GM12878 (cell line): ENCODE results near the gene ENOX2. TPM values are rescaled to one million over a fixed set of nuclear protein-coding genes. Genes with fewer than 3 reads are reported as not detected.

Source experiments
- ATAC-seq: fragments of 200-7000 bp; cut with Tn5 transposase; 3 replicates; pipeline ENCODE4 v1.9.1; 2020; ENCODE audit warnings: mild to moderate bottlenecking, moderate library complexity
- BruUV-seq: library from RNA; stranded (reverse); fragments of 400-500 nt; replicated peaks from 2 replicates; lab custom pipeline; 2021; lab: Mats Ljungman, UMichigan
- CTCF ChIA-PET: fragments of 300-600 bp; sonication (Branson Sonifier 250); formaldehyde crosslinking; extraction: SDS; loops from one replicate; lab custom pipeline; 2021; ENCODE audit warnings: inconsistent platforms; lab: Yijun Ruan, JAX
- POLR2A ChIA-PET: fragments of 350-600 bp; formaldehyde crosslinking; extraction: SDS; loops from one replicate; lab custom pipeline; 2021; ENCODE audit warnings: inconsistent platforms; lab: Charles Lee
- RAD21 ChIA-PET: fragments of 300-600 bp; sonication (Branson Sonifier 250); formaldehyde crosslinking; loops from one replicate; lab custom pipeline; 2023; ENCODE audit warnings: antibody characterized with exemption; ENCODE audit not compliant: unreplicated experiment; lab: Charles Lee
- SMC1A ChIA-PET: fragments of 300-600 bp; sonication (Branson Sonifier 250); formaldehyde crosslinking; loops from one replicate; lab custom pipeline; 2023; ENCODE audit not compliant: unreplicated experiment, uncharacterized antibody; lab: Charles Lee
- DNase-seq: peaks from one replicate; pipeline ENCODE4 v3.0.0-alpha.2; 2011; ENCODE audit warnings: low read depth, low spot score
- FAIRE-seq: peaks from 3 replicates; lab custom pipeline; 2011; peaks lifted over from hg19 to GRCh38; lab: Jason Lieb, UNC
- H2AFZ ChIP-seq: 2 replicates; pipeline ENCODE4 v1.6.0; 2011; ENCODE audit warnings: low read depth, low read length, control low read depth; ENCODE audit not compliant: control insufficient read depth
- H3K27ac ChIP-seq: 2 replicates; pipeline ENCODE4 v1.5.1; 2011; ENCODE audit warnings: control low read depth; ENCODE audit not compliant: control insufficient read depth, insufficient read depth
- H3K27me3 ChIP-seq, 2 experiments: replicated peaks in 1 of 2; 2 replicates each; pipeline versions ENCODE4 v1.6.0 to v1.6.1; 2011; ENCODE audit warnings: low read length in 1 of 2; ENCODE audit not compliant: control insufficient read depth in 2 of 2, insufficient read depth in 2 of 2
- H3K36me3 ChIP-seq, 2 experiments: 2 replicates each; pipeline ENCODE4 v1.5.1; 2011; ENCODE audit warnings: low read length in 1 of 2; ENCODE audit not compliant: control insufficient read depth in 2 of 2, insufficient read depth in 2 of 2
- H3K4me1 ChIP-seq: 2 replicates; pipeline ENCODE4 v1.6.1; 2011; ENCODE audit warnings: mild to moderate bottlenecking, low read length, moderate library complexity, mixed read lengths; ENCODE audit not compliant: control insufficient read depth, insufficient read depth
- H3K4me2 ChIP-seq: 2 replicates; pipeline ENCODE4 v1.6.0; 2011; ENCODE audit warnings: control low read depth; ENCODE audit not compliant: control insufficient read depth, insufficient read depth
- H3K4me3 ChIP-seq: fragments of 200-600 bp; sonication (generic); 2 replicates; pipeline ENCODE4 v1.5.1; 2016
- H3K79me2 ChIP-seq: 2 replicates; pipeline ENCODE4 v1.6.0; 2011; ENCODE audit warnings: low read length; ENCODE audit not compliant: control insufficient read depth, insufficient read depth
- H3K9ac ChIP-seq: 2 replicates; pipeline ENCODE4 v1.8.0; 2011; ENCODE audit warnings: low read length, control low read depth, mixed read lengths; ENCODE audit not compliant: control insufficient read depth, insufficient read depth
- H3K9me3 ChIP-seq: replicated peaks from 3 replicates; pipeline ENCODE4 v1.5.1; 2011; ENCODE audit warnings: mild to moderate bottlenecking, low read length; ENCODE audit not compliant: control insufficient read depth, insufficient read depth
- H4K20me1 ChIP-seq: 2 replicates; pipeline ENCODE4 v1.6.0; 2011; ENCODE audit not compliant: control insufficient read depth, insufficient read depth
- BHLHE40 ChIP-seq, 2 experiments: fragments of 450-650 bp in 1 of 2; IDR thresholded peaks; 2 replicates each; pipeline ENCODE4 v1.6.1; 2011 to 2017; ENCODE audit warnings: low read depth in 2 of 2, borderline replicate concordance in 1 of 2, improper control_type of control experiment in 1 of 2, low read length in 1 of 2, mild to moderate bottlenecking in 1 of 2
- CHD4 ChIP-seq: fragments of 200-600 bp; sonication (generic); IDR thresholded peaks from 2 replicates; pipeline ENCODE4 v1.6.1; 2016; ENCODE audit warnings: mild to moderate bottlenecking
- EZH2 ChIP-seq: IDR thresholded peaks from 2 replicates; pipeline ENCODE4 v1.6.1; 2012; ENCODE audit warnings: low read depth, mild to moderate bottlenecking, control low read depth, inconsistent platforms, low read length, borderline replicate concordance; ENCODE audit not compliant: control insufficient read depth
- IKZF2 ChIP-seq, 2 experiments: fragments of 450-650 bp; IDR thresholded peaks; 2 replicates each; pipeline ENCODE4 v1.6.1; 2017; ENCODE audit warnings: mild to moderate bottlenecking in 2 of 2, moderate library complexity in 2 of 2
- MXI1 ChIP-seq: fragments of 150-350 bp; IDR thresholded peaks from 2 replicates; pipeline ENCODE4 v1.6.1; 2011; ENCODE audit warnings: low read depth, mild to moderate bottlenecking, inconsistent platforms, low read length, improper control_type of control experiment
- NR2F1 ChIP-seq: fragments of 450-650 bp; conservative IDR thresholded peaks from 2 replicates; pipeline ENCODE4 v1.6.1; 2017; ENCODE audit warnings: mild to moderate bottlenecking
- TCF12 ChIP-seq: IDR thresholded peaks from 2 replicates; pipeline ENCODE4 v1.6.1; 2011; ENCODE audit warnings: low read depth, mild to moderate bottlenecking, low read length
- WGBS: methylation state at CpG from one replicate; pipeline ENCODE4 v1.1.6; 2016; ENCODE audit warnings: low lambda C conversion rate; ENCODE audit not compliant: insufficient replicate concordance, insufficient coverage; ENCODE audit errors: missing lambda C conversion rate; 5-methylcytosine and 5-hydroxymethylcytosine counted together
- in situ Hi-C: fragments of 300-500 bp; cut with MboI; formaldehyde crosslinking; loops from 9 replicates; pipeline ENCODE4 v1.14.3; 2018; ENCODE audit warnings: mixed read lengths
- intact Hi-C: fragments of 100-400 bp; cut with micrococcal nuclease; formaldehyde crosslinking; loops from one replicate; pipeline ENCODE4 v1.14.2; 2022; ENCODE audit not compliant: unreplicated experiment
- polyA plus RNA-seq, 11 experiments: library from polyadenylated mRNA; depleted of rRNA in 4 of 11; unstranded in 6 of 11; stranded (reverse) in 5 of 11; fragments of >200 nt; fragmentation: Nextera tagmentation in 4 of 11; fragmentation: Illumina TruSeq in 1 of 11; extraction: Ambion mirVana in 4 of 11; extraction: Trizol in 1 of 11; gene quantifications; 1 replicate in 1 of 11; 2 replicates in 10 of 11; pipeline versions ENCODE4 v1.2.1 to v1.2.3, GENCODE V29; 2011 to 2016; ENCODE audit warnings: inconsistent platforms in 2 of 11, missing spikeins in 2 of 11, low read depth in 1 of 11
- total RNA-seq, 4 experiments: library from RNA; depleted of rRNA in 3 of 4; stranded (reverse); fragments of >200 nt in 3 of 4; fragmentation: Illumina TruSeq in 1 of 4; extraction: Trizol in 1 of 4; gene quantifications; 2 replicates each; pipeline versions ENCODE4 v1.2.1 to v1.2.3, GENCODE V29; 2013 to 2021
- TF ChIP-seq, protein P1 (sequence below): IDR thresholded peaks from 2 replicates; pipeline ENCODE4 v1.6.1; 2012; ENCODE audit warnings: improper control_type of control experiment, low read depth, low read length; ENCODE audit not compliant: insufficient replicate concordance
- TF ChIP-seq, protein P2 (sequence below): fragments of 450-650 bp; IDR thresholded peaks from 2 replicates; pipeline ENCODE4 v1.6.1; 2017; ENCODE audit warnings: antibody characterized with exemption, mild to moderate bottlenecking, moderate library complexity

The ENOX2 gene
- total and polyA plus RNA-seq, 10 of the 15 experiments (the other 5 are each of a cell fraction or from before 2014, with no cell fraction given), result 3.2 to 13.0 (median 7.7) TPM

DNA sequence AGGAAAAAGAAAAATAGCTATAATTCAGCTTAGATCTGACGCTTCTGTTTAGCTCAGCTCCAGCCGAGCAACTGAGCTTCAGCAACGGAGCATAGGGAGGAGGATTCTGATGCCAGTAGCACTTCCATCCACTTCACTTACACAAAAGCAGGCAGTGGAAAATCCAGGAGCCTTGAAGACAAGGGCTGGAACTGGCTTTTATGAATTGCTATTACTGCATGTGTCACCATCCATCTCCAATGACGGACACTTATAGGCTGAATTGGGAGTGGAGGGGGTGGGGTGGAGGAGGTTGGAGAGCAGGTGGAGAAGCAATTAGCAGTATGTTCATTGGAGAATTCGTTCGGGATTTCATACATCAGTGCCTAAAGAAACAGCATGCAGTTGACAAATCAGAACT, 15.6 kb downstream of the ENOX2 start:
- SMC1A ChIA-PET, result interaction anchor here (1.0 to 1.2 kb wide), 2 partner anchors 9 to 310 kb away, joined by 3 read pairs; no protein-coding TSS in a partner anchor
- H4K20me1 ChIP-seq, result no peaks in the 10 kb centered on the region
- in situ Hi-C loops (no loop called here), intact Hi-C loops (no loop called here)
- no peaks in the 10 kb centered on the region for H3K4me1 ChIP-seq
- WGBS, result 48% methylated on average over 6 of the region's 6 CpGs
- BruUV-seq, result no TSS peak
- no peaks in the 10 kb centered on the region for H3K79me2 ChIP-seq
- no peak for ATAC-seq
- no peaks in the 10 kb centered on the region for H3K27me3 ChIP-seq
- H3K4me2 ChIP-seq, result no peak overlapping the region
- CTCF ChIA-PET, result interaction anchor here (1.5 to 2.3 kb wide), 2 partner anchors 29 to 312 kb away, joined by 4 to 11 read pairs; no protein-coding TSS in a partner anchor
- RAD21 ChIA-PET, result no interaction called here
- TF ChIP-seq IKZF2 (IDR thresholded peaks at IDR 0.05) (no peak), BHLHE40 (IDR thresholded peaks at IDR 0.05; ENCODE audit: borderline replicate concordance in 1 of 2, low read depth in 2 of 2, low read length in 1 of 2) (no peak), NR2F1 (no peak), EZH2 (no peak), MXI1 (no peak)
- no peak overlapping the region for H3K9ac ChIP-seq
- POLR2A ChIA-PET, result no interaction called here
- H3K27ac ChIP-seq, result no peak overlapping the region
- no peak overlapping the region for H3K4me3 ChIP-seq
- no peaks in the 10 kb centered on the region; a peak in 1 of 4 replicates for H3K36me3 ChIP-seq
- DNase-seq, result no peak
- no peaks in the 10 kb centered on the region for H3K9me3 ChIP-seq
- H2AFZ ChIP-seq, result no peak overlapping the region
- FAIRE-seq, result no peak

DNA sequence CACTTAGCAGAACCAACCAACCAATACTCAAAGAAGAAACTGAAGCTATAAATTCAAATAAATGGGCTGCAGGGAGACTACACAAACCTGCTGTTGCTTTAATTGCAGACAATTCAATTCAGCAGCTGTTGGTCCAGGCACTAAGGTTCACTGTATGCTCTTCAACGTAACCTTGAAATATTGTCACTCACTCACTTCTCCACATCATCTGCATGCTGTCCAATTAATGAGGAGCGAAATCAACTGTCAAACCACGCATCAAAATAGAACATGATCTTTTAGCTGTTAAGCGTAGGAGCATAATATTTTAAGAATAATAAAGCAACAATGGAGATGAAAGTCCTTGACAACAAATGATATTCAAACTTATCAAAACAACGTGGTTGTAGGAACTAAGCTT, 17.0 kb downstream of the ENOX2 start:
- Histone ChIP-seq H3K27ac (no peak overlapping the region), H2AFZ (no peak overlapping the region), H3K4me3 (no peak overlapping the region), H3K9me3 (no peaks in the 10 kb centered on the region), H3K4me1 (no peaks in the 10 kb centered on the region), H3K27me3 (no peaks in the 10 kb centered on the region), H3K36me3 (no peaks in the 10 kb centered on the region; a peak in 1 of 4 replicates), H3K4me2 (no peak overlapping the region), H3K9ac (no peak overlapping the region), H3K79me2 (no peaks in the 10 kb centered on the region), H4K20me1 (no peaks in the 10 kb centered on the region)
- intact Hi-C loops (no loop called here), in situ Hi-C loops (no loop called here)
- ChIA-PET CTCF (interaction anchor here (0.6 to 2.3 kb wide), 3 partner anchors 10 to 412 kb away, joined by 3 to 11 read pairs (median 6); no protein-coding TSS in a partner anchor), SMC1A (interaction anchor here (0.6 to 1.2 kb wide), 2 partner anchors 178 to 308 kb away, joined by 3 to 4 read pairs; no protein-coding TSS in a partner anchor), POLR2A (interaction anchor here (1.0 kb wide), 1 partner anchor 9 kb away, joined by 3 read pairs; no protein-coding TSS in a partner anchor), RAD21 (no interaction called here)
- DNase-seq (no peak), FAIRE-seq (no peak), ATAC-seq (no peak)
- 14% methylated on average over 5 of the region's 5 CpGs for WGBS
- no TSS peak for BruUV-seq
- TF ChIP-seq, protein P1, sequence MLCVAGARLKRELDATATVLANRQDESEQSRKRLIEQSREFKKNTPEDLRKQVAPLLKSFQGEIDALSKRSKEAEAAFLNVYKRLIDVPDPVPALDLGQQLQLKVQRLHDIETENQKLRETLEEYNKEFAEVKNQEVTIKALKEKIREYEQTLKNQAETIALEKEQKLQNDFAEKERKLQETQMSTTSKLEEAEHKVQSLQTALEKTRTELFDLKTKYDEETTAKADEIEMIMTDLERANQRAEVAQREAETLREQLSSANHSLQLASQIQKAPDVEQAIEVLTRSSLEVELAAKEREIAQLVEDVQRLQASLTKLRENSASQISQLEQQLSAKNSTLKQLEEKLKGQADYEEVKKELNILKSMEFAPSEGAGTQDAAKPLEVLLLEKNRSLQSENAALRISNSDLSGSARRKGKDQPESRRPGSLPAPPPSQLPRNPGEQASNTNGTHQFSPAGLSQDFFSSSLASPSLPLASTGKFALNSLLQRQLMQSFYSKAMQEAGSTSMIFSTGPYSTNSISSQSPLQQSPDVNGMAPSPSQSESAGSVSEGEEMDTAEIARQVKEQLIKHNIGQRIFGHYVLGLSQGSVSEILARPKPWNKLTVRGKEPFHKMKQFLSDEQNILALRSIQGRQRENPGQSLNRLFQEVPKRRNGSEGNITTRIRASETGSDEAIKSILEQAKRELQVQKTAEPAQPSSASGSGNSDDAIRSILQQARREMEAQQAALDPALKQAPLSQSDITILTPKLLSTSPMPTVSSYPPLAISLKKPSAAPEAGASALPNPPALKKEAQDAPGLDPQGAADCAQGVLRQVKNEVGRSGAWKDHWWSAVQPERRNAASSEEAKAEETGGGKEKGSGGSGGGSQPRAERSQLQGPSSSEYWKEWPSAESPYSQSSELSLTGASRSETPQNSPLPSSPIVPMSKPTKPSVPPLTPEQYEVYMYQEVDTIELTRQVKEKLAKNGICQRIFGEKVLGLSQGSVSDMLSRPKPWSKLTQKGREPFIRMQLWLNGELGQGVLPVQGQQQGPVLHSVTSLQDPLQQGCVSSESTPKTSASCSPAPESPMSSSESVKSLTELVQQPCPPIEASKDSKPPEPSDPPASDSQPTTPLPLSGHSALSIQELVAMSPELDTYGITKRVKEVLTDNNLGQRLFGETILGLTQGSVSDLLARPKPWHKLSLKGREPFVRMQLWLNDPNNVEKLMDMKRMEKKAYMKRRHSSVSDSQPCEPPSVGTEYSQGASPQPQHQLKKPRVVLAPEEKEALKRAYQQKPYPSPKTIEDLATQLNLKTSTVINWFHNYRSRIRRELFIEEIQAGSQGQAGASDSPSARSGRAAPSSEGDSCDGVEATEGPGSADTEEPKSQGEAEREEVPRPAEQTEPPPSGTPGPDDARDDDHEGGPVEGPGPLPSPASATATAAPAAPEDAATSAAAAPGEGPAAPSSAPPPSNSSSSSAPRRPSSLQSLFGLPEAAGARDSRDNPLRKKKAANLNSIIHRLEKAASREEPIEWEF, result no peak
- TF ChIP-seq TCF12, result no peak
- TF ChIP-seq, protein P2, sequence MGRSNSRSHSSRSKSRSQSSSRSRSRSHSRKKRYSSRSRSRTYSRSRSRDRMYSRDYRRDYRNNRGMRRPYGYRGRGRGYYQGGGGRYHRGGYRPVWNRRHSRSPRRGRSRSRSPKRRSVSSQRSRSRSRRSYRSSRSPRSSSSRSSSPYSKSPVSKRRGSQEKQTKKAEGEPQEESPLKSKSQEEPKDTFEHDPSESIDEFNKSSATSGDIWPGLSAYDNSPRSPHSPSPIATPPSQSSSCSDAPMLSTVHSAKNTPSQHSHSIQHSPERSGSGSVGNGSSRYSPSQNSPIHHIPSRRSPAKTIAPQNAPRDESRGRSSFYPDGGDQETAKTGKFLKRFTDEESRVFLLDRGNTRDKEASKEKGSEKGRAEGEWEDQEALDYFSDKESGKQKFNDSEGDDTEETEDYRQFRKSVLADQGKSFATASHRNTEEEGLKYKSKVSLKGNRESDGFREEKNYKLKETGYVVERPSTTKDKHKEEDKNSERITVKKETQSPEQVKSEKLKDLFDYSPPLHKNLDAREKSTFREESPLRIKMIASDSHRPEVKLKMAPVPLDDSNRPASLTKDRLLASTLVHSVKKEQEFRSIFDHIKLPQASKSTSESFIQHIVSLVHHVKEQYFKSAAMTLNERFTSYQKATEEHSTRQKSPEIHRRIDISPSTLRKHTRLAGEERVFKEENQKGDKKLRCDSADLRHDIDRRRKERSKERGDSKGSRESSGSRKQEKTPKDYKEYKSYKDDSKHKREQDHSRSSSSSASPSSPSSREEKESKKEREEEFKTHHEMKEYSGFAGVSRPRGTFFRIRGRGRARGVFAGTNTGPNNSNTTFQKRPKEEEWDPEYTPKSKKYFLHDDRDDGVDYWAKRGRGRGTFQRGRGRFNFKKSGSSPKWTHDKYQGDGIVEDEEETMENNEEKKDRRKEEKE, result no peak
- no peak for TF ChIP-seq CHD4
- no peak for TF ChIP-seq NR2F1
